Stimulated activated memory B cell treated with anti-CD40 and anti-IgM and Interleukin-4, amounts not matched to agents 10 μg/mL and 1 μg/mL and 100 μg/mL, for 72 hours (primary cell): ENCODE data around the gene UNKL.

Experiments
- ATAC-seq: fragments of 150-1000 bp; cut with Tn5 transposase; 2 replicates; pipeline ENCODE4 v1.10.0; 2021
- H3K27ac Mint-ChIP-seq: one replicate; pipeline ENCODE4 v1.8.0; 2022; ENCODE audit warnings: mild to moderate bottlenecking, mixed read lengths
- H3K27me3 Mint-ChIP-seq: one replicate; pipeline ENCODE4 v1.8.0; 2022; ENCODE audit warnings: mixed read lengths
- H3K36me3 Mint-ChIP-seq: one replicate; pipeline ENCODE4 v1.8.0; 2022; ENCODE audit warnings: mixed read lengths
- H3K4me1 Mint-ChIP-seq: one replicate; pipeline ENCODE4 v1.8.0; 2022; ENCODE audit warnings: mixed read lengths
- H3K4me3 Mint-ChIP-seq: one replicate; pipeline ENCODE4 v1.8.0; 2022; ENCODE audit warnings: mild to moderate bottlenecking, moderate library complexity, mixed read lengths
- H3K9me3 Mint-ChIP-seq: one replicate; pipeline ENCODE4 v1.8.0; 2022; ENCODE audit warnings: mixed read lengths

UNKL gene

GRCh38 chr16:1401758-1402154 lies 12.7 kb downstream of the UNKL start:
- H3K9me3 Mint-ChIP-seq, result no peaks in the 10 kb centered on the region
- no peaks in the 10 kb centered on the region for H3K27me3 Mint-ChIP-seq
- peaks cover 8% of the 10 kb centered on the region for H3K4me1 Mint-ChIP-seq
- ATAC-seq, result no peak
- no peak overlapping the region for H3K27ac Mint-ChIP-seq
- no peak overlapping the region for H3K4me3 Mint-ChIP-seq
- H3K36me3 Mint-ChIP-seq, result peaks cover 56% of the 10 kb centered on the region

DNA sequence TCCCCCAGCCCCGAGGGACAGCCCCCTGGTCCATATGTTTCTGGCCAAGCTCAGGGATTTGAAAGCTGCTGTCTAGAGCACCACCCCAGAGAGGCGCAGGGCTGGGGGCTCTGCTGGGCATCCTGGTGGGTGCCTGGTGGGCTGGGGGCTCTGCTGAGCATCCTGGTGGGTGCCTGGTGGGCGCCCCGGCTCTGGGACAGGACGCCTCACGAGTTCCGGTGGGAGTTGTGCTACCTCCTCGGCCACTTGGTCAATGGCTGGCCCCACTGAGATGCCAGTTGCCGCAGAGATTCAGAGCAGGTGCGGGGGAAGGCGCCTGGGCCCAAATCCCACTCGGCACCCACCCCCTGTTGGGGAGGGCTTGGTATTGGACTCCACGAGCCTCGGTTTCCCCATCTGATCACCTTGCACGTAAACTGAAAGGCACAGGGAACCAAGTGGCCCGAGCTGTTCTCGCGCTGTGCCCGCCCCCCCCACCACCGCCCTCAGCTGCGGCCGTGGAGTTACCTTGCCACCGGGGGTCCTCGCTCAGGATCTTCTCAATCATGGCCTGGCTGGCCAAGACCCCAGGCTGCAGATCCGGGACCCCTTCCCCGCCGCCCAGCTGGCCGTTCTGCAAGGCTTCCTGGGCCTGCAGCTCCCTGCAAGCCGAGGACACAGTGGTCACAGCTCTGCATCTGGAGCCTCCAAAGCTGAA lies 13.3 kb downstream of the UNKL start:
- no peaks in the 10 kb centered on the region for H3K27me3 Mint-ChIP-seq
- peaks cover 59% of the 10 kb centered on the region for H3K36me3 Mint-ChIP-seq
- no peak for ATAC-seq

GRCh38 chr16:1398826-1399581 lies 15.5 kb downstream of the UNKL start:
- no peaks in the 10 kb centered on the region for H3K4me1 Mint-ChIP-seq
- H3K4me3 Mint-ChIP-seq, result no peak overlapping the region
- ATAC-seq, result no peak
- no peak overlapping the region for H3K27ac Mint-ChIP-seq
- no peaks in the 10 kb centered on the region for H3K9me3 Mint-ChIP-seq
- H3K27me3 Mint-ChIP-seq, result no peaks in the 10 kb centered on the region
- H3K36me3 Mint-ChIP-seq, result peaks cover 49% of the 10 kb centered on the region

More for the DNA sequence above, 13.3 kb downstream of the UNKL start:
- H3K4me1 Mint-ChIP-seq, result peaks cover 7% of the 10 kb centered on the region
- H3K9me3 Mint-ChIP-seq, result no peaks in the 10 kb centered on the region
- H3K4me3 Mint-ChIP-seq, result no peak overlapping the region
- no peak overlapping the region for H3K27ac Mint-ChIP-seq

DNA sequence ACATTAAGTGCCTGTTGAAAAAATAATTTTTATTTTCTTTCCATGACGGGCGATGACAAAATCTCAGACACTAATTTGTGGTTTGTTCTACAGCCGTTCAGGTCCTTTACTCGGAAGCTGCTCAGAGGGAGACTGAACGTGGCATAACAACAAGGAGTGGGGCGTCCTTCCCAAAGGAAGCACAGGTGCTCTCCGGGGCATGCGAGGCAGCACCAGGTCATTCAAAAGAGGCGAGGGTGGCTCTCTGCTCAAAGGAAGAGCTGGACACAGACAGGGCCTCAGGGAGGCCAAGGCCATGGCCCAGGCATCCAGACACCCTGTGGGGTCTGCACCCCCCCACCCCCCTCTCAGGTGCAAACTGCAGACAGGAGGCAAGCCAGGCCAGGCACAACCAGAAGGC lies 16.2 kb downstream of the UNKL start:
- Mint-ChIP-seq H3K27me3 (no peaks in the 10 kb centered on the region), H3K36me3 (peaks cover 45% of the 10 kb centered on the region), H3K4me3 (no peak overlapping the region), H3K4me1 (no peaks in the 10 kb centered on the region), H3K9me3 (no peaks in the 10 kb centered on the region), H3K27ac (no peak overlapping the region)
- no peak for ATAC-seq

- H3K27me3 Mint-ChIP-seq, result no peaks in the 10 kb centered on the region
- ATAC-seq, result no peak
- no peaks in the 10 kb centered on the region for H3K4me1 Mint-ChIP-seq
- H3K9me3 Mint-ChIP-seq, result no peaks in the 10 kb centered on the region
- H3K36me3 Mint-ChIP-seq, result peaks cover 43% of the 10 kb centered on the region
- no peak overlapping the region for H3K27ac Mint-ChIP-seq
- no peak overlapping the region for H3K4me3 Mint-ChIP-seq
Measured at GRCh38 chr16:1397779-1398178, 16.7 kb downstream of the UNKL start.

DNA sequence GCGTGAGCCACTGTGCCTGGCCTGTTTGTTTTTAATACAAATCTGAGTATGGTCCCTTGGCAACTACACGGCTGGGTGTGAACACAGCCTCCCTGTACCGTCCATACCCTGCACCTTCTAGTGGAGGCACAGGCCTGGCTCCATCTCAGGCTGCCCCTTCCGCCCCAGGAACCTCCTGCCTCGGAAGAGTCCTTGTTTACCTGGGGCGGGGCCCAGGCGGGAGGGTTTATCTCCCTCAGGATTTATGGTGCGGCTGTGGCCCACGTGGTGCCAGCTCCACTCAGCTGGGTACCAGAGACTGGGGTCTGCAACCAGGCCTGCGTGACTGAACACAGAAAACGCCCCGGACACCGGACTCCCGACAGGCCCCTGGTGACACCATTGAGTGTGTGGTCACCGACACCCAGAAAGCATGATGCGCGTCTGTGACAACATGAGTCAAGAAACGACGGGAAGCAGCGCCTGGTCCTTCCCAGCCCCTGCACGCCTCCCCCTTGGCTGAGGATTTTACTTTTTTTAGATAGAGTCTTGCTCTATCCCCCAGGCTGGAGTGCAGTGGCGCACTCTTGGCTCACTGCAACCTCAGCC lies 19.0 kb downstream of the UNKL start:
- Mint-ChIP-seq H3K36me3 (peaks cover 30% of the 10 kb centered on the region), H3K4me3 (no peak overlapping the region), H3K27me3 (no peaks in the 10 kb centered on the region), H3K27ac (no peak overlapping the region), H3K9me3 (no peaks in the 10 kb centered on the region), H3K4me1 (no peaks in the 10 kb centered on the region)
- ATAC-seq, result no peak

- Mint-ChIP-seq H3K27ac (no peak overlapping the region), H3K9me3 (no peaks in the 10 kb centered on the region), H3K4me1 (no peaks in the 10 kb centered on the region), H3K4me3 (no peak overlapping the region), H3K27me3 (no peaks in the 10 kb centered on the region), H3K36me3 (peaks cover 36% of the 10 kb centered on the region)
- no peak for ATAC-seq
Measured at GRCh38 chr16:1394367-1394951, 20.0 kb downstream of the UNKL start.

DNA sequence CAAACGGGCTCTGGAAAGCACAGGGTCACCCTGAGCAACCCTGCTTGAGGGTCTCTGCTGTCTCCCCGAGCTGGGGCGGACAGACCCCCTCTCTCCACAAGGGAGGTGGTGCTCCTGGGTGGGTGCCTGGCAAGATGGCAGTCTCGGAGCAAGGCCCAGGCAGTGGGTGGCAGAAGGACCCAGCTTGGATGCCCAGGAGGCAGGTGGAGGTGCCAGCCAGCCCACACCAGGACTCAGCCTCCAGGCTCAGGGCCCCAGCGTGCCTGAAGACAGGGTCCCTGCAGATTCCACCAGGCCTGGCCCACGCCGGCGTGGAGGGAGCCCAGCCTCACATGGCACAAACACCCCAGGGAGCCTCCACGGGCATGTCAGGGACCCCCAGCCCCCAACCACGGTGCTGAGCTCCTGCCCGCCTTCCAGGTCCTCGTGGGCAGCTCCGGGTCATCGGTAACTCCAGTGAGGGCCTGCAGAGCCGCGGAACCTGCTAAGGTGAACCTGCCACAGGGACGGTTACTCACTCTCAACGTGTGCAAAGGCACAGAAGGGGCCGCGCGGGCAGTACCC lies 20.8 kb downstream of the UNKL start:
- Mint-ChIP-seq H3K4me1 (no peaks in the 10 kb centered on the region), H3K9me3 (no peaks in the 10 kb centered on the region), H3K27ac (no peak overlapping the region), H3K36me3 (peaks cover 33% of the 10 kb centered on the region), H3K27me3 (no peaks in the 10 kb centered on the region), H3K4me3 (no peak overlapping the region)
- ATAC-seq, result no peak

DNA sequence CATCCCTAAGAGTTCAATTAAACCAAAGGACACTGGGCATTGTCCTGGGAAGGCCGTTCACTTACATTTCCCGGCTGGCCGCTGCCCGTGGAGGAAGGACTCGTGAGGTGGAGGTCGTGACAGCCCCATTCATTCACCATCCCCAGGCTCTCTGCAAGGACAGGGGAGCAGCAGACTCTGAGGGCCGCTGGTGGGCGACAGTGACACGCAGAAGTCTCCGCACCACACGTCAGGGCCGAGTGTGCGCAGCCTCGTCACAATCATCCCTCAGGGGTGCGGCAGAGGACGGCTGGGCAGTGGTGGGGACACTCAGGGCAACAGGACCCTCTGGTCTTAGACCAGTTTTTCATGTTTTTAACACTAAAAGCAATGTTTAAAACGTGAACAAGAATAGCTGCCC lies 21.7 kb downstream of the UNKL start:
- ATAC-seq, result no peak
- Mint-ChIP-seq H3K4me3 (no peak overlapping the region), H3K27me3 (no peaks in the 10 kb centered on the region), H3K36me3 (peaks cover 27% of the 10 kb centered on the region), H3K4me1 (no peaks in the 10 kb centered on the region), H3K27ac (no peak overlapping the region), H3K9me3 (no peaks in the 10 kb centered on the region)

- H3K4me3 Mint-ChIP-seq, result no peak overlapping the region
- no peaks in the 10 kb centered on the region for H3K4me1 Mint-ChIP-seq
- no peaks in the 10 kb centered on the region for H3K9me3 Mint-ChIP-seq
- no peak overlapping the region for H3K27ac Mint-ChIP-seq
- no peaks in the 10 kb centered on the region for H3K27me3 Mint-ChIP-seq
- ATAC-seq, result no peak
- peaks cover 32% of the 10 kb centered on the region for H3K36me3 Mint-ChIP-seq
Measured at GRCh38 chr16:1390239-1390779, 24.2 kb downstream of the UNKL start.

DNA sequence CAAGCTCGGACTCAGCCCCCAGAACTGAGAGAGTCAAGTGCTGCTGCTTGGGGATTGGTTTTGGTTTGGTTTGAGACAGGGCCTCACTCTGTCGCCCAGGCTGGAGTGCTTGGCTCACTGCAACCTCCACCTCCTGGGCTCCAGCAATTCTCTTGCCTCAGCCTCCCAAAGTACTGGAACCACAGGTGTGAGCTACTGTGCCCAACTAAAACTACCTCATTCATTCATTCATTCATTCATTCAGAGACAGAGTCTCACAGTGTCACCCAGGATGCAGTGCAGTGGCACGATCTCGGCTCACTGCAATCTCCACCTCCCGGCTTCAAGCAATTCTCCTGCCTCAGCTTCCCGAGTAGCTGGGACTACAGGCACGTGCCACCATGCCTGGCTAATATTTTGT lies 24.7 kb downstream of the UNKL start:
- Mint-ChIP-seq H3K27ac (no peak overlapping the region), H3K9me3 (no peaks in the 10 kb centered on the region), H3K4me3 (no peak overlapping the region), H3K36me3 (peaks cover 37% of the 10 kb centered on the region), H3K27me3 (no peaks in the 10 kb centered on the region), H3K4me1 (no peaks in the 10 kb centered on the region)
- ATAC-seq, result no peak

DNA sequence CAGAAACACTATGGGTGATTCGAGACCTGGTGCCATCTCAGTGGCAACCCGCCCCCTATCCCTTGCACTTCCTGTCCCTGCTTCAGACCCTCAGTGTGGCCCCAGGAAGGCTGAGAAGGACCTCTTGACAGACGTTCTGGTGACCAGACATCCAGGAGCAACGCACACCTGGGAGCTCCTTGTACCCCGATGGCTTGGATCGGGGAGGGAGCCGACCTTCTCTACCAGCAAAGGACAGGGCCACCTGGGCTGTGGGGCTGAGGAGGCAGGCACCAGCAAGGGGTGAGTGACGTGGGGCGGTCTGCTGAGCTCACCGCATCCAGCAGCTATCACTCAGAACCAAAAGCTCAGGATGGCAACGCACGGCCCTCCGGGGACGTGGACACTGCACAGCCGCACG lies 27.2 kb downstream of the UNKL start:
- Mint-ChIP-seq H3K36me3 (peaks cover 41% of the 10 kb centered on the region), H3K9me3 (no peaks in the 10 kb centered on the region), H3K27me3 (no peaks in the 10 kb centered on the region), H3K4me1 (no peaks in the 10 kb centered on the region), H3K27ac (no peak overlapping the region), H3K4me3 (no peak overlapping the region)
- ATAC-seq, result no peak

DNA sequence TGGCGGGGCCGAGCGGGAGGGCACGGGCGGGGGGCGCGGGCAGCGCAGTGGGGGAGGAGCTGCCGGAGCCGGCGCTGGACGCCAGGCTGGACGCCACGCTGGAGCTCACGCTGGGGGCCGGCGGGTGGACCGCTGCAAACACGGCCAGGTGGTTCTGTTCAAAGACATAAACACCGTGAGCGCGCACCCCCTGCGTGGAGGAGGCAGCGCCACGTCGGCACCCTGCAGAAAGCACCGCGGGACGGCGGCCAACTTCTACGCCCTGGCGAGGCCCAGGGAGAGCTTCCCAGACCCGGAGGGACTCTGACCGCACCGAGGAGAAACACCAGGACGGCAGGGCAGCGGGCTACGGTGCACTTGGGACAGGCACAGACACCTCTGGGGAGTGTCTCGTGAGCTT lies 29.3 kb downstream of the UNKL start:
- peaks cover 2% of the 10 kb centered on the region for H3K4me1 Mint-ChIP-seq
- peaks cover 48% of the 10 kb centered on the region for H3K36me3 Mint-ChIP-seq
- ATAC-seq, result no peak
- no peak overlapping the region for H3K27ac Mint-ChIP-seq
- H3K9me3 Mint-ChIP-seq, result no peaks in the 10 kb centered on the region
- H3K4me3 Mint-ChIP-seq, result no peak overlapping the region
- no peaks in the 10 kb centered on the region for H3K27me3 Mint-ChIP-seq

DNA sequence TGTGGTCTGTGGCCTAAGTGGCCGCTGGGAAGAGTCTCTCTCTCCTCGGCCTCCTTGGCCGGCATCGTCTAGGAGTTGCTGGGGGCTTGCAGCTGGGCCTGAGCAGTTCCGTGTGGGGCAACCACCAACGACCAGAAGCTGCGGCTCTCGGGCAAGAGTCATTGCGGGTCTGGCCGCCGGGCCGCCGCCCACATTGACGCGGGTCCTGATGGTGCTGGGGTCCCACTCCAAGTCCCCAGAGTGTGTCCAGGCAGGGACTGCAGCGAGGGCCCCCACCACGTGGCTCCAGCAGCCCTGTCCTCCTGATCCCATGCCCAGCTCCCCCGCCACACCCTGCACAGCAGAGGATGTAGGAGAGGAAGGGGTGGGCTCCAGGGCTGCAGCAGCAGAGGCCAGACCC lies 30.9 kb downstream of the UNKL start:
- H3K36me3 Mint-ChIP-seq, result peaks cover 45% of the 10 kb centered on the region
- H3K27me3 Mint-ChIP-seq, result no peaks in the 10 kb centered on the region
- no peak overlapping the region for H3K27ac Mint-ChIP-seq
- no peaks in the 10 kb centered on the region for H3K9me3 Mint-ChIP-seq
- ATAC-seq, result no peak
- H3K4me3 Mint-ChIP-seq, result no peak overlapping the region
- H3K4me1 Mint-ChIP-seq, result peaks cover 12% of the 10 kb centered on the region
